H1 (cell line): ENCODE results near the gene DIPK2B. TPM values are rescaled to one million over a fixed set of nuclear protein-coding genes. Genes with fewer than 3 reads are reported as not detected.

Source experiments
- CTCF ChIA-PET: fragments of 300-600 bp; sonication (Branson Sonifier 250); formaldehyde crosslinking; loops from one replicate; lab custom pipeline; 2021; ENCODE audit not compliant: partially characterized antibody; lab: Charles Lee
- POLR2A ChIA-PET: fragments of 300-600 bp; sonication (Branson Sonifier 250); formaldehyde crosslinking; loops from one replicate; lab custom pipeline; 2021; ENCODE audit warnings: inconsistent platforms; ENCODE audit not compliant: partially characterized antibody; lab: Charles Lee
- DNase-seq, 2 experiments: peaks; one replicate each; pipeline versions ENCODE4 v3.0.0 to v3.0.0-alpha.2; 2010 to 2022; ENCODE audit warnings: low spot score in 2 of 2, low read depth in 1 of 2, mixed read lengths in 1 of 2
- FAIRE-seq: peaks from 2 replicates; lab custom pipeline; 2011; peaks lifted over from hg19 to GRCh38; lab: Jason Lieb, UNC
- H2AFZ ChIP-seq: 2 replicates; pipeline ENCODE4 v1.8.1; 2012; ENCODE audit warnings: low read length, inconsistent platforms
- H2AK5ac ChIP-seq: 2 replicates; pipeline ENCODE4 v1.6.1; 2013; ENCODE audit warnings: low read depth, low read length
- H2BK120ac ChIP-seq: replicated peaks from 2 replicates; pipeline ENCODE3; 2013; ENCODE audit warnings: low read depth, low read length, inconsistent platforms
- H2BK12ac ChIP-seq: 2 replicates; pipeline ENCODE4 v1.6.1; 2013; ENCODE audit warnings: low read depth, low read length
- H2BK15ac ChIP-seq: 2 replicates; pipeline ENCODE4 v1.6.1; 2013; ENCODE audit warnings: low read length
- H2BK20ac ChIP-seq: 2 replicates; pipeline ENCODE4 v1.6.1; 2013; ENCODE audit warnings: low read length
- H2BK5ac ChIP-seq: 2 replicates; pipeline ENCODE4 v1.6.1; 2013; ENCODE audit warnings: low read depth, low read length
- H3K14ac ChIP-seq: 2 replicates; pipeline ENCODE4 v1.6.1; 2013; ENCODE audit warnings: inconsistent platforms; ENCODE audit not compliant: insufficient read length
- H3K18ac ChIP-seq: 2 replicates; pipeline ENCODE4 v1.6.1; 2013; ENCODE audit warnings: low read length; ENCODE audit errors: extremely low read depth
- H3K23ac ChIP-seq: 2 replicates; pipeline ENCODE4 v1.6.1; 2013; ENCODE audit warnings: inconsistent platforms; ENCODE audit not compliant: insufficient read length
- H3K23me2 ChIP-seq: 2 replicates; pipeline ENCODE4 v1.6.1; 2013; ENCODE audit warnings: low read depth, low read length
- H3K27ac ChIP-seq: 2 replicates; pipeline ENCODE4 v1.6.1; 2011; ENCODE audit warnings: low read depth, low read length, inconsistent platforms
- H3K27me3 ChIP-seq, 4 experiments: replicated peaks in 1 of 4; 1 replicate in 1 of 4; 2 replicates in 3 of 4; pipeline versions ENCODE4 v1.6.1 to v1.8.1; 2011 to 2013; ENCODE audit warnings: low read length in 3 of 4, mild to moderate bottlenecking in 3 of 4, inconsistent platforms in 2 of 4, mixed read lengths in 2 of 4, moderate library complexity in 1 of 4; ENCODE audit not compliant: control insufficient read depth in 3 of 4, insufficient read depth in 3 of 4; ENCODE audit errors: extremely low read depth in 1 of 4
- H3K36me3 ChIP-seq, 4 experiments: 2 replicates each; pipeline versions ENCODE4 v1.6.1 to v1.8.1; 2011 to 2013; ENCODE audit warnings: mild to moderate bottlenecking in 4 of 4, low read length in 3 of 4, moderate library complexity in 2 of 4, control low read depth in 1 of 4, inconsistent platforms in 1 of 4; ENCODE audit not compliant: insufficient read depth in 4 of 4, control insufficient read depth in 2 of 4
- H3K4ac ChIP-seq: replicated peaks from 2 replicates; pipeline ENCODE3; 2013; ENCODE audit warnings: low read length, low read depth, mixed read lengths, inconsistent platforms; ENCODE audit not compliant: insufficient read length
- H3K4me1 ChIP-seq, 4 experiments: replicated peaks in 1 of 4; 1 replicate in 1 of 4; 2 replicates in 3 of 4; pipeline versions ENCODE4 v1.6.1 to v1.8.1; 2011 to 2013; ENCODE audit warnings: low read length in 3 of 4, inconsistent platforms in 2 of 4, mixed read lengths in 1 of 4; ENCODE audit not compliant: insufficient read depth in 4 of 4, control insufficient read depth in 3 of 4
- H3K4me2 ChIP-seq, 2 experiments: 2 replicates each; pipeline versions ENCODE4 v1.6.1 to v1.8.1; 2011 to 2013; ENCODE audit warnings: low read depth in 2 of 2, low read length in 2 of 2, control low read depth in 1 of 2, inconsistent platforms in 1 of 2, mild to moderate bottlenecking in 1 of 2; ENCODE audit not compliant: insufficient read depth in 1 of 2
- H3K4me3 ChIP-seq, 4 experiments: fragments of 200-600, 300-600 bp in 1 of 4; sonication (generic), shearing (Covaris generic), sonication (Bioruptor Twin) in 1 of 4; 2 replicates each; pipeline versions ENCODE4 v1.5.1 to v1.8.1; 2011 to 2016; ENCODE audit warnings: low read length in 4 of 4, low read depth in 3 of 4, control low read depth in 2 of 4, inconsistent platforms in 2 of 4, mild to moderate bottlenecking in 2 of 4, mixed read lengths in 1 of 4, moderate library complexity in 1 of 4; ENCODE audit not compliant: insufficient read depth in 2 of 4; ENCODE audit errors: extremely low read depth in 1 of 4
- H3K56ac ChIP-seq: replicated peaks from 2 replicates; pipeline ENCODE3; 2013; ENCODE audit warnings: low read depth, mild to moderate bottlenecking, mixed read lengths, low read length, inconsistent platforms; ENCODE audit not compliant: insufficient read length
- H3K79me1 ChIP-seq: 2 replicates; pipeline ENCODE4 v1.6.1; 2013; ENCODE audit warnings: low read depth, low read length, control low read depth
- H3K79me2 ChIP-seq, 2 experiments: 2 replicates each; pipeline versions ENCODE4 v1.6.1 to v1.8.1; 2012 to 2013; ENCODE audit warnings: low read length in 2 of 2, mild to moderate bottlenecking in 2 of 2, inconsistent platforms in 1 of 2; ENCODE audit not compliant: insufficient read depth in 2 of 2, control insufficient read depth in 1 of 2
- H3K9ac ChIP-seq, 4 experiments: replicated peaks in 1 of 4; 1 replicate in 1 of 4; 2 replicates in 3 of 4; pipeline versions ENCODE4 v1.6.1 to v1.8.1; 2011 to 2013; ENCODE audit warnings: low read depth in 3 of 4, low read length in 3 of 4, control low read depth in 2 of 4, mild to moderate bottlenecking in 2 of 4, moderate library complexity in 2 of 4, inconsistent platforms in 1 of 4; ENCODE audit errors: extremely low read depth in 1 of 4
- H3K9me3 ChIP-seq, 2 experiments: 2 replicates each; pipeline versions ENCODE4 v1.6.1 to v1.8.1; 2012 to 2013; ENCODE audit warnings: mild to moderate bottlenecking in 2 of 2, moderate library complexity in 2 of 2, control low read depth in 1 of 2, inconsistent platforms in 1 of 2, low read depth in 1 of 2, low read length in 1 of 2, mixed read lengths in 1 of 2; ENCODE audit not compliant: insufficient read depth in 2 of 2
- H4K20me1 ChIP-seq, 2 experiments: replicated peaks in 1 of 2; 2 replicates each; pipeline versions ENCODE3 to v1.8.1; 2011 to 2013; ENCODE audit warnings: inconsistent platforms in 2 of 2, low read length in 2 of 2, mild to moderate bottlenecking in 1 of 2; ENCODE audit not compliant: insufficient read depth in 2 of 2, control insufficient read depth in 1 of 2
- H4K5ac ChIP-seq: 2 replicates; pipeline ENCODE4 v1.6.1; 2013; ENCODE audit warnings: low read length, low read depth, mixed read lengths, inconsistent platforms; ENCODE audit not compliant: insufficient read length
- H4K8ac ChIP-seq: 2 replicates; pipeline ENCODE4 v1.8.0; 2013; ENCODE audit warnings: mild to moderate bottlenecking, moderate library complexity, low read length, inconsistent platforms; ENCODE audit not compliant: insufficient read depth; ENCODE audit errors: extremely low read depth
- H4K91ac ChIP-seq: replicated peaks from 2 replicates; pipeline ENCODE3; 2013; ENCODE audit warnings: low read length, mixed read lengths, inconsistent platforms; ENCODE audit not compliant: insufficient read length
- BACH1 ChIP-seq: IDR thresholded peaks from 2 replicates; pipeline ENCODE4 v1.6.1; 2012; ENCODE audit warnings: low read length, improper control_type of control experiment
- CBX5 ChIP-seq: fragments of 300-800, 300-1000 bp; sonication (generic); IDR thresholded peaks from 2 replicates; pipeline ENCODE4 v1.7.1; 2016; ENCODE audit warnings: antibody characterized with exemption, low read length, low read depth
- GABPA ChIP-seq: IDR thresholded peaks from 2 replicates; pipeline ENCODE4 v1.6.1; 2011; ENCODE audit warnings: mild to moderate bottlenecking, low read length, moderate library complexity, borderline replicate concordance; ENCODE audit not compliant: insufficient read depth
- JUND ChIP-seq: IDR thresholded peaks from 2 replicates; pipeline ENCODE4 v1.6.1; 2011; ENCODE audit warnings: mild to moderate bottlenecking, improper control_type of control experiment, low read length
- NANOG ChIP-seq: IDR thresholded peaks from 2 replicates; pipeline ENCODE4 v1.6.1; 2011; ENCODE audit warnings: low read length, low read depth, mild to moderate bottlenecking, inconsistent platforms; ENCODE audit not compliant: insufficient read depth, poor library complexity, severe bottlenecking
- NRF1 ChIP-seq: IDR thresholded peaks from 2 replicates; pipeline ENCODE4 v1.6.1; 2011; ENCODE audit warnings: mild to moderate bottlenecking, low read depth, low read length, improper control_type of control experiment
- POLR2AphosphoS5 ChIP-seq: IDR thresholded peaks from 2 replicates; pipeline ENCODE4 v1.6.1; 2011; ENCODE audit warnings: low read depth, low read length
- RAD21 ChIP-seq, 2 experiments: IDR thresholded peaks in 1 of 2; conservative IDR thresholded peaks in 1 of 2; 2 replicates each; pipeline ENCODE4 v1.6.1; 2011; ENCODE audit warnings: low read depth in 2 of 2, low read length in 2 of 2, improper control_type of control experiment in 1 of 2, inconsistent platforms in 1 of 2, mild to moderate bottlenecking in 1 of 2, moderate library complexity in 1 of 2
- SP2 ChIP-seq: IDR thresholded peaks from 2 replicates; pipeline ENCODE4 v1.6.1; 2012; ENCODE audit warnings: mild to moderate bottlenecking, low read length, inconsistent platforms
- TAF7 ChIP-seq: optimal IDR thresholded peaks from 2 replicates; pipeline ENCODE3; 2011; ENCODE audit warnings: low read depth, mild to moderate bottlenecking, inconsistent platforms, low read length, moderate library complexity, borderline replicate concordance
- TBP ChIP-seq: IDR thresholded peaks from 2 replicates; pipeline ENCODE4 v1.6.1; 2011; ENCODE audit warnings: low read depth, low read length, improper control_type of control experiment
- YY1 ChIP-seq: IDR thresholded peaks from 2 replicates; pipeline ENCODE4 v1.6.1; 2011; ENCODE audit warnings: low read depth, mild to moderate bottlenecking, low read length
- WGBS, 2 experiments: shearing (Covaris generic) in 1 of 2; methylation state at CpG; one replicate each; pipeline versions ENCODE4 v1.1.6 to v1.1.7; 2013 to 2015; ENCODE audit warnings: low lambda C conversion rate in 2 of 2, mixed read lengths in 2 of 2, inconsistent platforms in 1 of 2, low coverage in 1 of 2, missing lambda C conversion rate in 1 of 2; ENCODE audit not compliant: insufficient replicate concordance in 2 of 2, insufficient coverage in 1 of 2, insufficient read length in 1 of 2; ENCODE audit errors: extremely low coverage in 1 of 2, missing lambda C conversion rate in 1 of 2; 5-methylcytosine and 5-hydroxymethylcytosine counted together
- polyA plus RNA-seq, 7 experiments: library from polyadenylated mRNA; depleted of rRNA in 3 of 7; stranded (reverse) in 5 of 7; unstranded in 2 of 7; fragments of >200 nt in 5 of 7; fragments of 200-250 nt in 2 of 7; gene quantifications; 1 replicate in 5 of 7; 2 replicates in 1 of 7; 4 replicates in 1 of 7; pipeline versions ENCODE4 v1.2.1 to v1.2.3, GENCODE V29; 2011 to 2013; ENCODE audit warnings: missing spikeins in 2 of 7, mixed read lengths in 2 of 7
- total RNA-seq: library from RNA; stranded (reverse); fragmentation: NEBNext Ultra II Directional; extraction: Animal tissue kit (Norgen Biotek cat#: 25700); gene quantifications from 2 replicates; pipeline ENCODE4 v1.2.1, GENCODE V29; 2021

Gene DIPK2B
- total and polyA plus RNA-seq, 2 of the 8 experiments (the other 6 are each of a cell fraction or from before 2014, with no cell fraction given) = not detected

- no peak overlapping the region for H4K5ac ChIP-seq
- 98% methylated on average over 8 of the region's 22 CpGs; no CpG with 5 or more reads in 1 of the 2 experiments for WGBS, 2 experiments
These were observed 43.0 kb downstream of the DIPK2B start for GRCh38 chrX:45157647-45158046.

More at GRCh38 chrX:45157647-45158046, 43.0 kb downstream of the DIPK2B start:
- Histone ChIP-seq H2BK120ac (no peak overlapping the region), H3K79me2 (no peaks in the 10 kb centered on the region), H3K23ac (no peak overlapping the region), H3K4me1 (peaks cover 0 to 5% (median 0%) of the 10 kb centered on the region in 4 experiments; a peak in 1 of 7 replicates), H3K36me3 (no peaks in the 10 kb centered on the region), H3K27me3 (no peaks in the 10 kb centered on the region), H3K14ac (no peak overlapping the region), H2BK5ac (no peak overlapping the region), H4K20me1 (no peaks in the 10 kb centered on the region), H4K8ac (no peak overlapping the region), H2BK12ac (no peak overlapping the region), H3K9me3 (no peaks in the 10 kb centered on the region), H3K9ac (no peak overlapping the region), H3K4me3 (no peak overlapping the region), H4K91ac (no peak overlapping the region), H2BK20ac (no peak overlapping the region), H3K18ac (no peak overlapping the region), H2AFZ (no peak overlapping the region), H3K4ac (no peak overlapping the region), H3K79me1 (no peaks in the 10 kb centered on the region), H3K4me2 (no peak overlapping the region), H3K23me2 (no peaks in the 10 kb centered on the region), H2AK5ac (no peak overlapping the region), H3K27ac (no peak overlapping the region), H3K56ac (no peak overlapping the region), H2BK15ac (no peak overlapping the region)
- FAIRE-seq (no peak), DNase-seq (no peak)
- POLR2A ChIA-PET = no interaction called here
- TF ChIP-seq SP2 = no peak
- no peak for TF ChIP-seq CBX5
- no peak for TF ChIP-seq NANOG
- TF ChIP-seq TAF7 = no peak
- no peak for TF ChIP-seq POLR2AphosphoS5
- TF ChIP-seq NRF1 = no peak
- no peak for TF ChIP-seq GABPA
- TF ChIP-seq JUND = no peak
- no peak for TF ChIP-seq YY1
- TF ChIP-seq BACH1 = no peak
- TF ChIP-seq RAD21 (IDR thresholded peaks at IDR 0.05 in 1 of 2, conservative IDR thresholded peaks at IDR 0.05 in 1 of 2; ENCODE audit: low read depth in 2 of 2, low read length in 2 of 2) = no peak
- TF ChIP-seq TBP = no peak
- CTCF ChIA-PET = no interaction called here
